T-helper 2 cell (primary cell): ENCODE data around the gene SNAPC2.

Experiments used
- DNase-seq, 5 experiments: peaks; one replicate each; pipeline versions ENCODE4 v3.0.0 to v3.0.0-alpha.2; 2012 to 2022
- total RNA-seq, 2 donors: gene quantifications; one replicate each; lab custom pipeline; 2026; lab: John Stamatoyannopoulos, UW

Gene SNAPC2, protein sequence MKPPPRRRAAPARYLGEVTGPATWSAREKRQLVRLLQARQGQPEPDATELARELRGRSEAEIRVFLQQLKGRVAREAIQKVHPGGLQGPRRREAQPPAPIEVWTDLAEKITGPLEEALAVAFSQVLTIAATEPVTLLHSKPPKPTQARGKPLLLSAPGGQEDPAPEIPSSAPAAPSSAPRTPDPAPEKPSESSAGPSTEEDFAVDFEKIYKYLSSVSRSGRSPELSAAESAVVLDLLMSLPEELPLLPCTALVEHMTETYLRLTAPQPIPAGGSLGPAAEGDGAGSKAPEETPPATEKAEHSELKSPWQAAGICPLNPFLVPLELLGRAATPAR
- 9.0 to 11.3 reads per million in 2 donors for total RNA-seq

DNA sequence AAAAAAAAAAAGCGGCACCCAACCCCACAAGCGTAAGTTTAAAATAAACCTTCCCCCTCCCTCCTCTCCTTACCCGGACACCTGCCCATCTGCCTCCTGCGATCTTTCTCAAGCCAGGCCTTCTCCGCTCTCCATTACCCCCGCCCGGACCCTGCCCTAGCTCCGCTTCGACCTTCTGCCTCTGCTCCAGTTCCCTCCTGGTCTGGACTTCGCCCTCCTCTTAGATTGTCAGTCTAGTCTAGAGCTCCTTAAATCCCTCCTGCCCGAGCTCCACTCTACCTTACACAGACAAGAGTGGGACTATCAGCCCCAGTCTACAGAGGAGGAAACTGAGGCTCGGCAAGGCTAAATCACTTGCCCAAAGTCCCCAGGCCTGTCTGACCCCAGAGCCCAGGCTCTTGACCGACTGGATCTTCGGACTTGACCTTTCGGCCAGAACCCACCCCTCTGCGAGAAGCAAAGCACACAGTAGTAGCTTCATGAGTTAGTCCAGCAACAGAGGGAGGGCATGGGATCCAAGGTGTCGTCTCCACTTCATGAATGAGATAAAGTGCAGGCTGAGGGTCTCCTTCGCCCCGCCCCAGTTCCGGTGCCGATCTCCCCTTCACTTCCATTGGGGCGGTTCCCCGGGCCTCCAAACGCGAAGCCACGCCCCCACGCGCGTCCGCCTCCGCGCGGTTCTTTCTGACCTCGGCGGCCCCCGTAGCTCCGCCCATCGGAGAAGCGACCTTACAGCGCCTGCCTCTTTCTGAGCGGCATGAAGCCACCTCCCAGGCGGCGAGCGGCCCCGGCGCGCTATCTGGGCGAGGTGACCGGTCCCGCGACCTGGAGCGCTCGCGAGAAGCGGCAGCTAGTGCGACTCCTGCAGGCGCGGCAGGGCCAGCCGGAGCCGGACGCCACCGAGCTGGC, at the start of gene SNAPC2:
TSS of gene SNAPC2 (plus strand) at position 729 of the 909 bp plus-strand sequence. CDS start at position 758, 29 bp downstream.
- peak; percentile 92 to 97 (median 95) for DNase-seq

DNA sequence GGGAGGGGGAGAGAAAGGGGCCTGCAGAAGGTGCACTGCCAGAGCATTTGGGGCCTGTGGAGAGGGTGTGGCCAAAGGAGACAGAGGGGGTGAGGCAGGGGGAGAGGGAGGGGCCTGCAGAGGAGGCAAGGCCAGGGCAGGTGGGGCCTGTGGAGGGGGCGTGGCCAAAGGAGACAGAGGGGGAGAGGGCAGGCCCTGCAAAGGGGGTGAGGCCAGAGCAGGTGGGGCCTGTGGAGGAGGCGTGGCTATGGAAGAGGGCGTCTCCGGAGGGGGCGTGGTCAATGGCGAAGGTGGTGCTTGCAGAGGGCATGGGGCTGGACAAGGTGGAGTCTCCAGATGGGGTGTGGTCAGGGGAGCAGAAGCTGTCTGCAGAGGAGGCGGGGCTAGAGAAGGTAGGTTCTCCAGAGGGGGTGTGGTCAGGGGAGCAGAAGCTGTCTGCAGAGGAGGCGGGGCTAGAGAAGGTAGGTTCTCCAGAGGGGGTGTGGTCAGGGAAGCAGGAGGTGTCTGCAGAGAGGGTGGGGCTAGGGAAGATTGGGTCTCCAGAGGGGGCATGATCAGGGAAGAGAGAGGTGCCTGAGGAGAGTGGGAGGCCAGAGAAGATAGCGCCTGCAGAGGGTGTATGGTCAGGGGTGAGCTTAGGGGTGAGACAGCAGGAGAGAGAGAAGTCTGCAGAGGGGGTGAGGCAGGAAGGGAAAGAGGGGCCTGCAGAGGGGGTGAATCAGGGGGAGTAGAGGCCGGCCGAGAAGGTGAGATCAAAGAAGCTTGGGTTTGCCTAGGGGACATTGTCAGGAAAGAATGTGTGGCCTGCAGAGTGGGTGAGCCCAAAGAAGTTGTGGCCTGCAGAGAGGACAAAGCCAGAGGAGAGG, 49.3 kb upstream of the SNAPC2 start:
- DNase-seq = peak in 4 of 5 experiments; percentile 21 to 59 (median 48)

- peak; percentile 69 to 90 (median 72) for DNase-seq
These were observed 48.5 kb upstream of the SNAPC2 start for GRCh38 chr19:7871437-7872305.

DNA sequence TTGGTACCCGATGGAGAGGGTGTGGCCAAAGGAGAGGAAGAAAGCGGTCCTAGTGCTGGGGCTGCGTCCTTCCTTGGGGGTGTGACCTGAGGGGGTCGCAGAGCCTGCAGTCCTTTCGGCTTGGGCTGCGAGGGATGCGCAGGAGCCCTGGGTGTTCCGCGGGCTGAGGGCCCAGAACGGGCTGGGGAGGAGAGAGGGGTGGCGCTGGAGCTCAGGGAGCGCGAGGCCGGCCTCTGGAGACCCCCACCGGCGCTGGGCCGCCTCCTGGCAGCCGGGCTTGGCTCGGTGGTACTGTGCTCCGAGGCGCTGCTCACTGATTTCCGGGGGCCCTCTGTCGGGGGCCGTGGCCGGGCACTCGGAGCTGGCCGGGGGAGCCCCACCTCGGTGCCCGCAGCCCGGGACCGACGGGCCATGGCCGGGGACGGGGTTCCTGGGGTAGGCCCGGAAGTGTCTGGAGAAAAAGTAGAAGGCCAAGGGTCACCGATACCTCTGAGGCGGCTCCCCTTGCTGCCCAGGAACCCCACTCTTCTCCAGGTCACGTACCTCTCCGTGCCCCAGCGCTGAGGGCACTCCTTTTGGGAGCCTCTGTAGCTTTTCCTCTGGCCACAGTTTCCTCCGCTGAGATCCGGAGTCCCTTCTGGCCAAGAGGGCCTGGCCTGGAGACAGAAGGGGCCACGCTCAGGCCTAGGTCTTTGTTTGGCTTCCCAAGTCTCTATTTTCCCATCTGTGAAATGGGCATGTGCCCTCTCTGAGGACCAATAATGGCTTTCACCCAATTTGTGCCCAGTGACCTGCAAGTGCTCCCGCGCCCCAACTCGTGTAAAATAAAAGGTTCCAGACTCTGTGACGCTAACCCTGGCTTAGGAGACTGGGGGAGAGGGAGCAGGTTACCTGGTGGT, 47.6 kb upstream of the SNAPC2 start:
- no peak for DNase-seq

- no peak for DNase-seq
These were observed 46.6 kb upstream of the SNAPC2 start for GRCh38 chr19:7873304-7874075.

DNA sequence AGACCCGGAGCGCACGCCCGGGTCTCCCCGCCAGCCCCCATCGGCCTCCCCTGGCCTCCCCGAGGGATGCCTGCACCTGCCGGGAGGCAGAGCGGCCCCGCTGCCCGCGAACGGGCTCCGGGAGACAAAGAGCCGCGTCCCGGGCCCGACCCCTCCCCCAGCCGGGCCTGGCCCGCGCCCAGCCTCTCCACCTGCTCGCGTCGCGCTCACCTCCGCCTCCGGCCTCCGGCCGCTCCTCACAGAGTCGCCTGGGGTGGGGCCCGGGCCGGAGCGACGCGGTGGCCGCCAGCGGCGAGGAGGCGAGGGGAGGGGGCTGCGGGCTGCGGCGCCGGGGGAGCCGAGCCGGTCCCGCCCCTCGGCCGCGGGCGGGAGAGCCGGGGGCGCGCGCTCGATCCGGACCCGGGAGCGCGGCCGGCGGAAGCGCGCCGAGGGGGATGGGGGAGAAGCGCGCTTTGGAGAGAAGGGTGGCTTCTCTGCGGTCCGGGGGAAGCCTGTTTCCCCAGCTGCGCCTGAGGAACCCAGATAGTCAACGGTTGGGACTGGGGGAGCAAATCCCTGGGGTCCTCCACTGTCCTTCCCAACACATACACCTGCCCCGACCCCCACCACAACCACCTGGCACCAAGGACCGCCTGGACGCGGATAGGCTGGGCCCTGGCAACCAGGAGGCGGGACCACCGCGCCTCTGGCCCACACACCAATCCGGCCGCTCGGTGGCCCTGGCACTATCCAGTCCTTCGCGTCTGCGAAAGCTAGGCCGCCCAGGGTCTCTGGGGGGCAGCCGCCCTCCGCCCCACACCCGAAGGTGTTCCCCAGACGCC, 45.9 kb upstream of the SNAPC2 start, which contains the start of gene PRR36:
TSS of gene PRR36 (minus strand) at position 315 of the 821 bp plus-strand sequence. CDS start 701 bp downstream, outside the sequence.
- DNase-seq = no peak

DNA sequence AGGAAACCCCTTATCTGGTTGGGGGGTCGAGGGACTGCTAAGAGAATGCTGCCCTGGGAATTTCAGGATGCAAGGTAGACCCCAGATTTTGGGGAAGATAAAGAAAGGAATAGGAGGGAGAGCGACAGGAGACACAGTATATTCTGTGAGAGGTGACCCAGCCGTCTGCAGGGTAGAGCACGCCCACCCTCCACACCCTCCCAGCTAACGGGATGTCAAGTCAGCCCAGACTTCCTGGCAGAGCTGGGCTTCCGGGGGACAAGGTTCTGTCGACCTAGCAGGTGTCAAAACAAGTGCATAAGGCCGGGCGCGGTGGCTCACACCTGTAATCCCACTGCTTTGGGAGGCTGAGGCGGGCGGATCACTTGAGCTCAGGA, 45.3 kb upstream of the SNAPC2 start:
- DNase-seq = no peak

GRCh38 chr19:7877249-7877836, 42.8 kb upstream of the SNAPC2 start:
- no peak for DNase-seq

GRCh38 chr19:7879111-7879807, 40.9 kb upstream of the SNAPC2 start:
- DNase-seq = no peak

DNA sequence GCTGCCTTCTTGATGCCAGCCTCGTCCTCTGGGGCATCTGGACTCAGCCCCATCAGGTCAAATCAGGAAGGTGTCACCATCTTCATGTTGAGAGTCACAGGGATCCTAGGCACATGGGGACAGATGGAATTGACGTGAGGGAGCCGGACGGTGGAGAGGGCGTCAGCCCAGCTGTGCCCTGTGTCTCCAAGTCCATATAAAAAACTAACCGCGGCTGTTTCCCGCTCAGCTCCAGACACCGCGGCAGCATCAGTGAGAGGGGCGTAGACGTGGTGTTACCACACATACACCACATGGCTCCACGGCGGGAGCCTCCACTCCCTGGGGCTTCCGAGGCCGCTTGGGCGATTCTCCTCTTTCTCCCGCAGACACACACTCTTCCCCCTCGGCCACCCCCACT, 40.3 kb upstream of the SNAPC2 start:
- DNase-seq = no peak

GRCh38 chr19:7881910-7882309, 38.2 kb upstream of the SNAPC2 start:
- no peak for DNase-seq

GRCh38 chr19:7883105-7883504, 37.0 kb upstream of the SNAPC2 start:
- no peak for DNase-seq

- DNase-seq = no peak
These were observed 36.2 kb upstream of the SNAPC2 start for GRCh38 chr19:7883796-7884570.

- DNase-seq = no peak
These were observed 34.3 kb upstream of the SNAPC2 start for GRCh38 chr19:7885818-7886217.

- DNase-seq = no peak
These were observed 32.6 kb upstream of the SNAPC2 start for GRCh38 chr19:7887408-7888144.
